SK-N-SH (cell line): ENCODE data around the gene IDUA. TPM values are rescaled to one million over a fixed set of nuclear protein-coding genes. Genes with fewer than 3 reads are reported as not detected.

ENCODE experiments used
- CTCF ChIA-PET: fragments of 300-600, 350-600 bp; formaldehyde crosslinking; extraction: SDS; loops from one replicate; lab custom pipeline; 2021; lab: Yijun Ruan, JAX
- POLR2A ChIA-PET: fragments of 350-600 bp; sonication (Branson Sonifier 250); formaldehyde crosslinking; extraction: SDS; loops from one replicate; lab custom pipeline; 2020; ENCODE audit warnings: antibody characterized with exemption, inconsistent platforms; lab: Yijun Ruan, JAX
- DNase-seq: peaks from one replicate; pipeline ENCODE4 v3.0.0; 2012
- H2AFZ ChIP-seq: fragments of 200-600 bp; sonication (generic); 2 replicates; pipeline ENCODE4 v1.8.1; 2016; ENCODE audit warnings: antibody characterized with exemption, mild to moderate bottlenecking, low read depth
- H3F3A ChIP-seq: fragments of 200-600 bp; sonication (generic); replicated peaks from 2 replicates; pipeline ENCODE3; 2016; ENCODE audit warnings: antibody characterized with exemption, mild to moderate bottlenecking; ENCODE audit not compliant: insufficient read depth
- H3K27ac ChIP-seq, 2 experiments: fragments of 200-500 bp in 1 of 2; fragments of 200-600 bp in 1 of 2; sonication (Bioruptor generic) in 1 of 2; sonication (generic), shearing (Covaris generic) in 1 of 2; 2 replicates each; pipeline versions ENCODE4 v1.5.1 to v1.6.1; 2014 to 2016; ENCODE audit warnings: low read depth in 2 of 2, inconsistent platforms in 1 of 2, low read length in 1 of 2, mild to moderate bottlenecking in 1 of 2, mixed read lengths in 1 of 2
- H3K27me3 ChIP-seq: fragments of 200-600 bp; sonication (generic), shearing (Covaris generic); 2 replicates; pipeline ENCODE4 v1.6.1; 2016; ENCODE audit warnings: mixed run types; ENCODE audit not compliant: insufficient read depth
- H3K36me3 ChIP-seq, 2 experiments: fragments of 200-500 bp in 1 of 2; fragments of 200-600 bp in 1 of 2; sonication (Bioruptor generic) in 1 of 2; sonication (generic) in 1 of 2; replicated peaks in 1 of 2; 2 replicates each; pipeline versions ENCODE3 to v1.5.1; 2014 to 2016; ENCODE audit warnings: low read length in 1 of 2, mild to moderate bottlenecking in 1 of 2; ENCODE audit not compliant: insufficient read depth in 2 of 2, control insufficient read depth in 1 of 2
- H3K4me1 ChIP-seq, 2 experiments: fragments of 200-500 bp in 1 of 2; fragments of 200-600 bp in 1 of 2; sonication (Bioruptor generic) in 1 of 2; sonication (generic), shearing (Covaris generic) in 1 of 2; 2 replicates each; pipeline versions ENCODE4 v1.5.1 to v1.6.1; 2014 to 2016; ENCODE audit warnings: low read depth in 1 of 2, low read length in 1 of 2, mixed run types in 1 of 2; ENCODE audit not compliant: insufficient read depth in 2 of 2, control insufficient read depth in 1 of 2
- H3K4me2 ChIP-seq: fragments of 200-600 bp; sonication (generic), shearing (Covaris generic); 2 replicates; pipeline ENCODE4 v1.6.1; 2017; ENCODE audit warnings: mixed run types
- H3K4me3 ChIP-seq, 2 experiments: fragments of 200-500 bp in 1 of 2; fragments of 200-600 bp in 1 of 2; sonication (Bioruptor generic) in 1 of 2; sonication (generic), shearing (Covaris generic) in 1 of 2; 2 replicates each; pipeline versions ENCODE4 v1.5.1 to v1.8.1; 2014 to 2016; ENCODE audit warnings: low read depth in 2 of 2, inconsistent platforms in 1 of 2, low read length in 1 of 2, mild to moderate bottlenecking in 1 of 2, mixed read lengths in 1 of 2, moderate library complexity in 1 of 2
- H3K79me2 ChIP-seq: fragments of 200-600 bp; sonication (generic); 2 replicates; pipeline ENCODE4 v1.8.1; 2017; ENCODE audit warnings: mild to moderate bottlenecking; ENCODE audit not compliant: insufficient read depth
- H3K9ac ChIP-seq: fragments of 200-600 bp; sonication (generic); 2 replicates; pipeline ENCODE4 v1.6.1; 2017; ENCODE audit warnings: mixed run types
- H3K9me2 ChIP-seq: fragments of 200-600 bp; sonication (generic); 2 replicates; pipeline ENCODE4 v1.6.1; 2017; ENCODE audit warnings: mixed run types
- H3K9me3 ChIP-seq: fragments of 200-600 bp; sonication (generic); 2 replicates; pipeline ENCODE4 v1.6.1; 2017; ENCODE audit warnings: mixed run types, mild to moderate bottlenecking, moderate library complexity
- H4K20me1 ChIP-seq: fragments of 200-600 bp; sonication (generic); 2 replicates; pipeline ENCODE4 v1.6.1; 2017; ENCODE audit warnings: mild to moderate bottlenecking, mixed run types; ENCODE audit not compliant: insufficient read depth
- CHD2 ChIP-seq: fragments of 150-350 bp; IDR thresholded peaks from 2 replicates; pipeline ENCODE4 v1.6.1; 2018; ENCODE audit warnings: low read length; ENCODE audit not compliant: partially characterized antibody
- ELF1 ChIP-seq: IDR thresholded peaks from 2 replicates; pipeline ENCODE4 v1.4.0; 2012
- FOXJ3 ChIP-seq: sonication (generic); formaldehyde crosslinking; IDR thresholded peaks from 2 replicates; pipeline ENCODE4 v1.5.1; 2020; ENCODE audit warnings: mild to moderate bottlenecking, missing genetic modification reagents
- FOXM1 ChIP-seq: IDR thresholded peaks from 2 replicates; pipeline ENCODE4 v1.4.0; 2012; ENCODE audit warnings: low read depth, mild to moderate bottlenecking
- GABPA ChIP-seq: IDR thresholded peaks from 2 replicates; pipeline ENCODE4 v1.4.0; 2012; ENCODE audit warnings: low read depth, mild to moderate bottlenecking
- GATA2 ChIP-seq: sonication (generic); formaldehyde crosslinking; IDR thresholded peaks from 2 replicates; pipeline ENCODE4 v1.5.0; 2020; ENCODE audit warnings: mild to moderate bottlenecking, missing genetic modification reagents
- MEF2A ChIP-seq: IDR thresholded peaks from 2 replicates; pipeline ENCODE4 v1.4.0; 2012; ENCODE audit warnings: low read depth, borderline replicate concordance
- MXI1 ChIP-seq: IDR thresholded peaks from 2 replicates; pipeline ENCODE4 v1.6.1; 2012; ENCODE audit warnings: mild to moderate bottlenecking, low read depth, low read length, improper control_type of control experiment
- NRF1 ChIP-seq: IDR thresholded peaks from 2 replicates; pipeline ENCODE4 v1.6.1; 2012; ENCODE audit warnings: low read depth, mild to moderate bottlenecking, low read length
- POLR2AphosphoS5 ChIP-seq: IDR thresholded peaks from 2 replicates; pipeline ENCODE4 v1.6.1; 2012; ENCODE audit warnings: low read depth, low read length
- RAD21 ChIP-seq: IDR thresholded peaks from 2 replicates; pipeline ENCODE4 v1.6.1; 2012; ENCODE audit warnings: mild to moderate bottlenecking, low read length
- RFX5 ChIP-seq: IDR thresholded peaks from 2 replicates; pipeline ENCODE4 v1.6.1; 2012; ENCODE audit warnings: mild to moderate bottlenecking, improper control_type of control experiment, low read length
- TAF1 ChIP-seq: IDR thresholded peaks from 2 replicates; pipeline ENCODE4 v1.6.1; 2012; ENCODE audit warnings: low read depth, mild to moderate bottlenecking, low read length, moderate library complexity, borderline replicate concordance
- YY1 ChIP-seq: IDR thresholded peaks from 2 replicates; pipeline ENCODE4 v1.4.0; 2012; ENCODE audit warnings: low read depth, mild to moderate bottlenecking
- WGBS: methylation state at CpG from one replicate; pipeline ENCODE4 v1.1.6; 2017; ENCODE audit warnings: low lambda C conversion rate; 5-methylcytosine and 5-hydroxymethylcytosine counted together
- polyA plus RNA-seq, 3 experiments: library from polyadenylated mRNA; depleted of rRNA; stranded (reverse); fragments of >200 nt; gene quantifications; 2 replicates each; pipeline ENCODE4 v1.2.3, GENCODE V29; 2012
- TF ChIP-seq, protein P1 (sequence below): fragments of 150-350 bp; IDR thresholded peaks from 2 replicates; pipeline ENCODE4 v1.6.1; 2016; ENCODE audit warnings: mild to moderate bottlenecking, low read depth, low read length
- TF ChIP-seq, protein P2 (sequence below): IDR thresholded peaks from 2 replicates; pipeline ENCODE4 v1.4.0; 2012; ENCODE audit warnings: low read depth
- TF ChIP-seq, protein P3 (sequence below): IDR thresholded peaks from 2 replicates; pipeline ENCODE4 v1.6.1; 2012; ENCODE audit warnings: mild to moderate bottlenecking, low read depth, low read length, moderate library complexity

The IDUA gene
- polyA plus RNA-seq, 1 of the 3 experiments (the other 2 are of a cell fraction) = 24.4 TPM

DNA sequence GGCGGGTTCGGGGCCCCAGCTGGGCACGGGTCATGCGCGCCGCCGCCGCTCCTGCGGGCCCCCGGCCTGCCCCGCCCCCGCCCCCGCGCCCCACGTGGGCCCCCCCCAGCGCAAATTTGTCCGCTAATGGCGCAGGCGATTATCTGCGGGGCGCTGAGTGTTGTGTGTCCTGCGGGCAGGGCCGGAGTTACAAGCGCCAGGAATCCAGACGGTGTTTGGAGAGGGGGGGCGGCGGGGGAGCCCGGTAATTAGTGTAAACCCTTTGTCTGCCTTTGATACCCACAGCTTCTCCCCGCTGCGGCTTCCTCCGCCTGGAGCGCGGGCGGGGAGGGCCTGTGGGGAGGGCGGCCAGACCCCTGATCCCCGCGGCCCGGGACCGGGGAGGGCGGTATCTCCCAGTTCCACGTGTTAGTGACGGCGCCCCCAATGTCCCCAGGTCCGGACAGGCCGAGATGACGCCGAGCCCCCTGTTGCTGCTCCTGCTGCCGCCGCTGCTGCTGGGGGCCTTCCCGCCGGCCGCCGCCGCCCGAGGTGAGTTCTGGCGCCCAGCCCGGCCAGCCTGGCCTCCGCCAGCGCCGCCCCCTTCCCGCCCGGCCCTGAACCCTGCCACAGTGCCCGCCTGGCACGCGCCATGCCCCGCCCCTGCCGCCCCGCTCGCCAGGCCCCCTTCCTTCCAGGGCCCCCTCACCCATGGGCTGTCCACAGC, 25.3 kb downstream of the IDUA start (continued):
- TF ChIP-seq, protein P1, sequence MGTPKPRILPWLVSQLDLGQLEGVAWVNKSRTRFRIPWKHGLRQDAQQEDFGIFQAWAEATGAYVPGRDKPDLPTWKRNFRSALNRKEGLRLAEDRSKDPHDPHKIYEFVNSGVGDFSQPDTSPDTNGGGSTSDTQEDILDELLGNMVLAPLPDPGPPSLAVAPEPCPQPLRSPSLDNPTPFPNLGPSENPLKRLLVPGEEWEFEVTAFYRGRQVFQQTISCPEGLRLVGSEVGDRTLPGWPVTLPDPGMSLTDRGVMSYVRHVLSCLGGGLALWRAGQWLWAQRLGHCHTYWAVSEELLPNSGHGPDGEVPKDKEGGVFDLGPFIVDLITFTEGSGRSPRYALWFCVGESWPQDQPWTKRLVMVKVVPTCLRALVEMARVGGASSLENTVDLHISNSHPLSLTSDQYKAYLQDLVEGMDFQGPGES = no peak

DNA sequence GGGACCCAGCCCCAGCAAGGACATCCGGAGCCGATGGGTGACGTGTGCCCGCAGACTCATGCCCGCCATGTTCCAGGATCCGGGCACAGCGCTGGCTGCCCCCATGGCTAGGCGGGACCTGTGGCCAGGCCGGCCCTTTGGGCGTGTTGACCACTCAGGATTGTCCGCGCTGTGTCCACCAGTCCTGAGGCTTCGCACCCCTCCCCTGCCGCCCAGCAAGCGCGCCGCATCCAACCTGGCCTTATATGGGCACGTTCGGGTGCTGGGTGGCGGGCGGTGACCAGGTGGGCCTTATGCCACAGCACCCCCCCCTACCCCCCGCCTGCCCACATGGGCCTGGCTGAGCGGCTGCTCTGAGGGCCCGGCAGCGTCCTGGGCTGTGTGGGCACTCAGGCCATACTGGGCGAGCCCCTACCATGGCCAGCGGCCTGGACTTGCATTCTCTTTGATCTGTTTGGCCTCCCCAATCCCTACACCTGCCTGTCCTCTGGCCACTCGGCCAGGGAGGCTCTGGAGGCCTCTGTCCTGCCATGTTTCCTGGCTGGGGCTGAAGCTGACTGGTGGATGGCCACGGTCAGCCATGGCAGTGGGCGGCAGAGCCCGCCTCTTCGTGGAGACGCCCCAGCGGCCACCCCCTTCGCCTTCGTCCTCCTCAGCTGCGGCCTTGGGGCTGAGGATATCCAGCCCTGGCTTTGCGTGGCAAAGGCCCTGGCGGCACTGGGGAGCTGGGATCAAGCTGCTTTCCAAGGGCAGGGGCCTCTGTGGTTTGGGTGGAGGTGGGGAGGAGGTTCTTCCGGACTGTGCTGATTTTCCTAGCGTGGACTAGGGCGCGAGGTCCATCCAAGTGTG, 26.6 kb downstream of the IDUA start:
- H3K9me2 ChIP-seq = no peaks in the 10 kb centered on the region
- 94% methylated on average over 15 of the region's 43 CpGs for WGBS
- no peaks in the 10 kb centered on the region for H3K36me3 ChIP-seq
- no peak overlapping the region; the same call in 1 of the 2 replicates for H3K4me2 ChIP-seq
- H3K4me1 ChIP-seq = peaks cover 0 to 15% of the 10 kb centered on the region in 2 experiments; a peak in 1 of 4 replicates
- POLR2A ChIA-PET = no interaction called here
- no peak for DNase-seq
- 0 out of 2 replicates have a peak, but pooled peaks cover 22% of the 10 kb centered on the region for H4K20me1 ChIP-seq
- CTCF ChIA-PET = interaction anchor here (1.4 kb wide), 1 partner anchor 26 kb away, joined by 3 read pairs; no protein-coding TSS in a partner anchor
- no peaks in the 10 kb centered on the region for H3K9me3 ChIP-seq
- TF ChIP-seq MEF2A (no peak), ELF1 (no peak)
- no peak overlapping the region for H3K27ac ChIP-seq
- H3F3A ChIP-seq = peaks cover 11% of the 10 kb centered on the region
- H3K79me2 ChIP-seq = no peaks in the 10 kb centered on the region
- no peak overlapping the region for H2AFZ ChIP-seq
- no peak overlapping the region for H3K4me3 ChIP-seq
- H3K27me3 ChIP-seq = peaks cover 17% of the 10 kb centered on the region
- H3K9ac ChIP-seq = no peak overlapping the region

GRCh38 chr4:1014291-1015167, 27.7 kb downstream of the IDUA start:
- peaks cover 0 to 10% of the 10 kb centered on the region in 2 experiments; a peak in 1 of 4 replicates for H3K4me1 ChIP-seq
- H3K9me2 ChIP-seq = no peaks in the 10 kb centered on the region
- DNase-seq = no peak
- no peak overlapping the region for H3K4me2 ChIP-seq
- 86% methylated on average over 13 of the region's 36 CpGs for WGBS
- no peak overlapping the region for H3K4me3 ChIP-seq
- no peak overlapping the region for H3K27ac ChIP-seq
- no peak overlapping the region for H3K9ac ChIP-seq
- ChIA-PET POLR2A (no interaction called here), CTCF (no interaction called here)
- H4K20me1 ChIP-seq = peaks cover 27% of the 10 kb centered on the region; the same call in 1 of the 2 replicates
- H3K79me2 ChIP-seq = no peaks in the 10 kb centered on the region
- no peaks in the 10 kb centered on the region for H3K9me3 ChIP-seq
- H2AFZ ChIP-seq = no peak overlapping the region
- no peaks in the 10 kb centered on the region for H3K36me3 ChIP-seq
- H3F3A ChIP-seq = peaks cover 11% of the 10 kb centered on the region
- peaks cover 11% of the 10 kb centered on the region for H3K27me3 ChIP-seq
- TF ChIP-seq POLR2AphosphoS5 = no peak
- no peak for TF ChIP-seq GATA2
- no peak for TF ChIP-seq FOXJ3
- TF ChIP-seq, protein P2, sequence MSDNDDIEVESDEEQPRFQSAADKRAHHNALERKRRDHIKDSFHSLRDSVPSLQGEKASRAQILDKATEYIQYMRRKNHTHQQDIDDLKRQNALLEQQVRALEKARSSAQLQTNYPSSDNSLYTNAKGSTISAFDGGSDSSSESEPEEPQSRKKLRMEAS = no peak
- no peak for TF ChIP-seq MXI1
- TF ChIP-seq, protein P3, sequence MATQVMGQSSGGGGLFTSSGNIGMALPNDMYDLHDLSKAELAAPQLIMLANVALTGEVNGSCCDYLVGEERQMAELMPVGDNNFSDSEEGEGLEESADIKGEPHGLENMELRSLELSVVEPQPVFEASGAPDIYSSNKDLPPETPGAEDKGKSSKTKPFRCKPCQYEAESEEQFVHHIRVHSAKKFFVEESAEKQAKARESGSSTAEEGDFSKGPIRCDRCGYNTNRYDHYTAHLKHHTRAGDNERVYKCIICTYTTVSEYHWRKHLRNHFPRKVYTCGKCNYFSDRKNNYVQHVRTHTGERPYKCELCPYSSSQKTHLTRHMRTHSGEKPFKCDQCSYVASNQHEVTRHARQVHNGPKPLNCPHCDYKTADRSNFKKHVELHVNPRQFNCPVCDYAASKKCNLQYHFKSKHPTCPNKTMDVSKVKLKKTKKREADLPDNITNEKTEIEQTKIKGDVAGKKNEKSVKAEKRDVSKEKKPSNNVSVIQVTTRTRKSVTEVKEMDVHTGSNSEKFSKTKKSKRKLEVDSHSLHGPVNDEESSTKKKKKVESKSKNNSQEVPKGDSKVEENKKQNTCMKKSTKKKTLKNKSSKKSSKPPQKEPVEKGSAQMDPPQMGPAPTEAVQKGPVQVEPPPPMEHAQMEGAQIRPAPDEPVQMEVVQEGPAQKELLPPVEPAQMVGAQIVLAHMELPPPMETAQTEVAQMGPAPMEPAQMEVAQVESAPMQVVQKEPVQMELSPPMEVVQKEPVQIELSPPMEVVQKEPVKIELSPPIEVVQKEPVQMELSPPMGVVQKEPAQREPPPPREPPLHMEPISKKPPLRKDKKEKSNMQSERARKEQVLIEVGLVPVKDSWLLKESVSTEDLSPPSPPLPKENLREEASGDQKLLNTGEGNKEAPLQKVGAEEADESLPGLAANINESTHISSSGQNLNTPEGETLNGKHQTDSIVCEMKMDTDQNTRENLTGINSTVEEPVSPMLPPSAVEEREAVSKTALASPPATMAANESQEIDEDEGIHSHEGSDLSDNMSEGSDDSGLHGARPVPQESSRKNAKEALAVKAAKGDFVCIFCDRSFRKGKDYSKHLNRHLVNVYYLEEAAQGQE = no peak
- TF ChIP-seq GABPA = no peak
- TF ChIP-seq RAD21 = no peak
- TF ChIP-seq CHD2 = no peak
- no peak for TF ChIP-seq FOXM1
- no peak for TF ChIP-seq RFX5
- no peak for TF ChIP-seq TAF1
- TF ChIP-seq YY1 = no peak
- TF ChIP-seq NRF1 = no peak
